ENCODE measurements around the gene SORCS2.
"Not testable (repeated sequence)": the region's sequence is repeated elsewhere in the genome, so short reads cannot be mapped to it uniquely, and the experiment has no call there.

Gene SORCS2

GRCh38 chr4:7600247-7600646 is 407.9 kb downstream of the SORCS2 start:
- no peak overlapping the region for H3K4me3 ChIP-seq (ENCODE audit: low read length)
- DNase-seq (ENCODE audit: low read depth, low spot score) = no peak

GRCh38 chr4:7602166-7602565 is 409.8 kb downstream of the SORCS2 start:
- DNase-seq (ENCODE audit: low read depth, low spot score); H3K4me3 ChIP-seq (ENCODE audit: low read length): not testable (repeated sequence)

- no peak overlapping the region for H3K4me3 ChIP-seq (ENCODE audit: low read length)
- DNase-seq (ENCODE audit: low read depth, low spot score) = no peak
Observed at GRCh38 chr4:7607156-7607910, 415.0 kb downstream of the SORCS2 start.

DNA sequence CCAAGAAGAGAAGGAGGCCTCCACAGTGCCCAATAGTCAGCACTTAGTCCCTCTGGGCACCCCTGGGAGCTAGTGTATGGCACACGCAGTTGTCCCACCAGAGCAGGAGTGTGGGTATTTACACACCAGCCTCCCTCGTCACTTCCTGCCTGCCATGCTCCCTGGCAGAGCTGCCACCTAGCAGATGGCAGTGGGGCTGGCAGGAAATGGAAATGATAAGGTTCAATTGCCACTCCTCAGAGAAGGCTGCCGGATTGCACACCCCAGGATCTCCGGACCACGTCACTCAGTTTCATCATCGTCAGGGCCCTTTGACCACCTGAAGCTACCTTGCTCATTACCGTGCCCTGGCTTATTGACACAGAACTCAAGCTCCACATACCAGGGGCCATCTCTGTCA is 415.7 kb downstream of the SORCS2 start:
- no peak overlapping the region for H3K4me3 ChIP-seq (ENCODE audit: low read length)
- peak; percentile 33 for DNase-seq (ENCODE audit: low read depth, low spot score)

DNA sequence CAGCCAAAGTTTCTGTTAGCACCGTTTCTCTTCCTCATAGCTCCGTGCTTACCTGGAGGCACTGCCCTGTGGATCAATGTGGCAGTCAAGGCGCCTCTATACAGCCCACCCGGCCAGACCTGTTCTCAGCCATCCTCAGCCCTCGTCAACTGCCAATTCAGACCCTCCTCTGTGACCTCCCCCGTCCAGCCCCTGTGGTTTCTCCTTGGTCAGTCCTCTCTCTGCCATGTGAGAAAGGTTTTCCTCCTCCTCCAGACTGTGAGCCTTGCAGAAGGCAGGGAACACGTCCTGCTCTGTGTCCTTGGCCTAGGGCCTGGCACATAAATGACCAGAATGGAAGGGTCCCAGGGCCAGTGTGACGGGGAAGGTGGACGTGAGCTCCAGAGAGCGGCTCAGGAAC is 417.0 kb downstream of the SORCS2 start:
- DNase-seq (ENCODE audit: low read depth, low spot score) = no peak
- no peak overlapping the region for H3K4me3 ChIP-seq (ENCODE audit: low read length)

DNA sequence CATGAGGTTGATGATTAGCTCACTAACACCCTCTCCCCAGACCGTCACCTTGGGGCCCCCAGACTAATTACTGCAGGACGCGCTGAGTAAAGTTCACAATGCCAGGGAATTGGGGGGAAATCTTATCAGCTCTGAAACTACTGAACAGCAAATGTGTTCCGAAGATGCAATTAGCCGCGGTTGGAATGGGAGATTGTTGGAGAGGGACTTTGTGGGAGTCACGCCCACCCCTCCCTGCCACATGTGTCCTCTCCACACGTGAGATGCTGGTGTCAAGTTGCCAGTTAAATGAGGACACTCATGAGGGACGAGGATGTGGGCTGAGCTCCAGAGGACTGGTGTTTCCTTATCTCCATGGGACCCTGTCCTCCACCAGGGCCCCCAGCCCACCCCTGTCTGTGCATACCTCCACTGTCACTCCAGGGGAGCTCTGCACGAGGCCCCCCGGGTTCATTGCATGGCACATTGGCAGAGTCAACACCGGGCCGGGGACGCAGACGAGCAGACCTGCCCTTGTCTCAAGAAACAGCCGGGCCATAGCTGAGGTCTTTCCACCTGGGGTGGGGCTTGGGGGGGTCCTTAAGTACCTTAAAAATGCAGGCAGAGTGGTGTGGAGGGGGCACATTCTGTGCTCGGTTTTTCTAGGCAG is 417.8 kb downstream of the SORCS2 start:
- no peak overlapping the region for H3K4me3 ChIP-seq (ENCODE audit: low read length)
- DNase-seq (ENCODE audit: low read depth, low spot score) = no peak

- no peak overlapping the region for H3K4me3 ChIP-seq (ENCODE audit: low read length)
- no peak for DNase-seq (ENCODE audit: low read depth, low spot score)
Observed at GRCh38 chr4:7610841-7611240, 418.5 kb downstream of the SORCS2 start.

- no peak for DNase-seq (ENCODE audit: low read depth, low spot score)
Observed at GRCh38 chr4:7612311-7612897, 420.1 kb downstream of the SORCS2 start.

DNA sequence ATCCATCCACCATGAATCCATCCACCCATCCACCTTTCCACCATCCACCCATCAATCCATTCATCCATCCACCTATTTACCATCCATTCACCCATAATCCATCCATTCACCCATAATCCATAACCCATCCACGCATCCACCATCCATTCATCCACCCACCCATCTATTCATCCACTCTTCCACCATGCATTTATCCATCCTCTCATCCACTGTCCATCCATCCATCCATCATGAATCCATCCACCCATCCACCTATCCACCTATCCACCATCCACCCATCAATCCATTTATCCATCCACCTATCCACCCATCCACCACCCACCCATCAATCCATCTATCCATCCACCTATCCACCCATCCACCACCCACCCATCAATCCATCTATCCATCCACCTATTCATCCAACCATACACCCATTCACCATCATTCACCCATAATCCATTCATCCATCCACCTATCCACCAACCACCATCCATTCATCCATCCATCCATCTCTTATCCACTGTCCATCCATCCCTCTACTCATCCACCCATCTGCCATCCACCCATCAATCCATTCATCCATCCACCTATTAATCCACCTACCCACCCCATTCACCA is 422.1 kb downstream of the SORCS2 start:
- H3K4me3 ChIP-seq (ENCODE audit: low read length) = no peak overlapping the region
- DNase-seq (ENCODE audit: low read depth, low spot score) = no peak

More at GRCh38 chr4:7612311-7612897, 420.1 kb downstream of the SORCS2 start:
- H3K4me3 ChIP-seq (ENCODE audit: low read length) = no peak overlapping the region

DNA sequence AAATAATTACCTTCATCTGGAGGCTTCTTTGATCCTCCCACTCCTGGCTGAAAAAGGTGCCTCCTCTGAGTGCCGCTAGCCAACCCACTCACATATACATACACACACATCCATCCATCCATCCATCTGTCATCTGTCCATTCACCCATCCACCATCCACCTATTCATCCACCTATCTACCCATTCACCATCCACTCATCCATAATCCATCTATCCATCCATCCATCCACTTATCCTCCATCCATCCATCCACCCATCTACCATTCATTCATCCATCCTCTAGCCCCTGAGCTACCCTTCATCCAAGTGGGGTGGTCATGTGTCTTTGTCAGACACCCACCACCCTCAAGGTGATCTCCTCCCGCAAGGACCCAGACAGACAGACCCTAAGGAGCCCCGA is 423.9 kb downstream of the SORCS2 start:
- DNase-seq (ENCODE audit: low read depth, low spot score) = no peak
- no peak overlapping the region for H3K4me3 ChIP-seq (ENCODE audit: low read length)

GRCh38 chr4:7618361-7618760 is 426.0 kb downstream of the SORCS2 start:
- H3K4me3 ChIP-seq (ENCODE audit: low read length) = no peak overlapping the region
- no peak for DNase-seq (ENCODE audit: low read depth, low spot score)

- DNase-seq (ENCODE audit: low read depth, low spot score) = peak; percentile 37
- no peak overlapping the region for H3K4me3 ChIP-seq (ENCODE audit: low read length)
Observed at GRCh38 chr4:7620086-7620813, 427.9 kb downstream of the SORCS2 start.

- no peak for DNase-seq (ENCODE audit: low read depth, low spot score)
- no peak overlapping the region for H3K4me3 ChIP-seq (ENCODE audit: low read length)
Observed at GRCh38 chr4:7620814-7621176, 428.5 kb downstream of the SORCS2 start.

GRCh38 chr4:7621252-7622035 is 429.1 kb downstream of the SORCS2 start:
- DNase-seq (ENCODE audit: low read depth, low spot score) = no peak
- H3K4me3 ChIP-seq (ENCODE audit: low read length) = no peak overlapping the region

GRCh38 chr4:7622371-7622770 is 430.0 kb downstream of the SORCS2 start:
- H3K4me3 ChIP-seq (ENCODE audit: low read length) = no peak overlapping the region
- no peak for DNase-seq (ENCODE audit: low read depth, low spot score)

- H3K4me3 ChIP-seq (ENCODE audit: low read length) = no peak overlapping the region
- no peak for DNase-seq (ENCODE audit: low read depth, low spot score)
Observed at GRCh38 chr4:7623468-7623867, 431.1 kb downstream of the SORCS2 start.

GRCh38 chr4:7624396-7624980 is 432.1 kb downstream of the SORCS2 start:
- DNase-seq (ENCODE audit: low read depth, low spot score) = no peak
- H3K4me3 ChIP-seq (ENCODE audit: low read length) = no peak overlapping the region

- H3K4me3 ChIP-seq (ENCODE audit: low read length) = no peak overlapping the region
- no peak for DNase-seq (ENCODE audit: low read depth, low spot score)
Observed at GRCh38 chr4:7625071-7625470, 432.7 kb downstream of the SORCS2 start.

Data from Jurkat, Clone E6-1 (cell line).